HepG2 (cell line): ENCODE measurements around the gene KCNK18. TPM values are rescaled to one million over a fixed set of nuclear protein-coding genes. Genes with fewer than 3 reads are reported as not detected.

Experiments used
- ATAC-seq: fragments of 200-7000 bp; cut with Tn5 transposase; 3 replicates; pipeline ENCODE4 v1.9.1; 2020; ENCODE audit warnings: mild to moderate bottlenecking, moderate library complexity
- BruUV-seq: library from RNA; stranded (reverse); fragments of 400-500 nt; replicated peaks from 2 replicates; lab custom pipeline; 2021; lab: Mats Ljungman, UMichigan
- CTCF ChIA-PET: fragments of 300-600 bp; formaldehyde crosslinking; extraction: SDS; loops from one replicate; lab custom pipeline; 2021; ENCODE audit warnings: low total read pairs, inconsistent platforms, low intra/inter-chr PET ratio; lab: Yijun Ruan, JAX
- POLR2A ChIA-PET: fragments of 350-600 bp; sonication (Branson Sonifier 250); formaldehyde crosslinking; loops from one replicate; lab custom pipeline; 2020; ENCODE audit warnings: antibody characterized with exemption, inconsistent platforms; lab: Yijun Ruan, JAX
- DNase-seq: peaks from one replicate; pipeline ENCODE4 v3.0.0-alpha.2; 2015; ENCODE audit warnings: low spot score
- FAIRE-seq: peaks from 3 replicates; lab custom pipeline; 2011; peaks lifted over from hg19 to GRCh38; lab: Jason Lieb, UNC
- H2AFZ ChIP-seq: one replicate; pipeline ENCODE4 v1.6.1; 2011; ENCODE audit warnings: low read length, inconsistent platforms
- H3K27ac ChIP-seq: fragments of 300-600 bp; 3 replicates; pipeline ENCODE4 v1.8.0; 2011; ENCODE audit warnings: mixed run types, mild to moderate bottlenecking, mixed read lengths, low read length, inconsistent platforms; ENCODE audit not compliant: insufficient read depth; ENCODE audit errors: extremely low read length
- H3K27me3 ChIP-seq, 2 experiments: fragments of 200-600 bp in 1 of 2; 2 replicates in 1 of 2; 3 replicates in 1 of 2; pipeline versions ENCODE4 v1.6.0 to v1.8.0; 2011; ENCODE audit warnings: low read length in 2 of 2, mild to moderate bottlenecking in 2 of 2, moderate library complexity in 2 of 2, inconsistent platforms in 1 of 2; ENCODE audit not compliant: insufficient read depth in 2 of 2, control insufficient read depth in 1 of 2
- H3K36me3 ChIP-seq, 2 experiments: fragments of 200-600 bp in 1 of 2; replicated peaks in 1 of 2; 2 replicates in 1 of 2; 3 replicates in 1 of 2; pipeline versions ENCODE4 v1.5.1 to v1.8.0; 2011; ENCODE audit warnings: low read length in 2 of 2, inconsistent platforms in 1 of 2; ENCODE audit not compliant: insufficient read depth in 2 of 2, control insufficient read depth in 1 of 2
- H3K4me1 ChIP-seq: 2 replicates; pipeline ENCODE4 v1.5.1; 2012; ENCODE audit warnings: low read length, inconsistent platforms; ENCODE audit not compliant: insufficient read depth
- H3K4me2 ChIP-seq: 2 replicates; pipeline ENCODE4 v1.6.0; 2011; ENCODE audit warnings: low read depth, low read length, inconsistent platforms
- H3K4me3 ChIP-seq, 3 experiments: fragments of 200-600 bp in 1 of 3; sonication (generic), shearing (Covaris generic) in 1 of 3; replicated peaks in 1 of 3; 2 replicates each; pipeline ENCODE4 v1.5.1; 2011 to 2016; ENCODE audit warnings: low read length in 3 of 3, inconsistent platforms in 2 of 3, low read depth in 2 of 3, mild to moderate bottlenecking in 2 of 3, control low read depth in 1 of 3, mixed read lengths in 1 of 3; ENCODE audit not compliant: insufficient read depth in 1 of 3
- H3K79me2 ChIP-seq: one replicate; pipeline ENCODE4 v1.6.1; 2011; ENCODE audit warnings: low read length, inconsistent platforms; ENCODE audit not compliant: insufficient read depth
- H3K9ac ChIP-seq: 2 replicates; pipeline ENCODE4 v1.6.0; 2011; ENCODE audit warnings: mild to moderate bottlenecking, low read depth, low read length, inconsistent platforms; ENCODE audit not compliant: insufficient read depth
- H3K9me3 ChIP-seq: 2 replicates; pipeline ENCODE4 v1.5.1; 2012; ENCODE audit warnings: mild to moderate bottlenecking, low read length
- H4K20me1 ChIP-seq: 2 replicates; pipeline ENCODE4 v1.6.0; 2011; ENCODE audit warnings: inconsistent platforms, mild to moderate bottlenecking, low read length, moderate library complexity; ENCODE audit not compliant: insufficient read depth
- CEBPB ChIP-seq: IDR thresholded peaks from 2 replicates; pipeline ENCODE4 v1.6.1; 2011; ENCODE audit warnings: low read depth, low read length, improper control_type of control experiment, borderline replicate concordance
- CEBPG ChIP-seq: IDR thresholded peaks from 2 replicates; pipeline ENCODE4 v1.6.1; 2016
- ELF3 ChIP-seq: IDR thresholded peaks from 2 replicates; pipeline ENCODE4 v1.6.1; 2016; ENCODE audit warnings: missing genetic modification reagents, missing compliant biosample characterization
- HMGXB4 ChIP-seq, 2 experiments: sonication (generic) in 1 of 2; formaldehyde crosslinking in 1 of 2; IDR thresholded peaks; 2 replicates each; pipeline versions ENCODE4 v1.4.0 to v1.6.1; 2018 to 2020; ENCODE audit warnings: missing genetic modification reagents in 2 of 2, borderline replicate concordance in 1 of 2, low read depth in 1 of 2, mild to moderate bottlenecking in 1 of 2, missing biosample characterization in 1 of 2
- MXD3 ChIP-seq: IDR thresholded peaks from 2 replicates; pipeline ENCODE4 v1.6.1; 2016; ENCODE audit warnings: mild to moderate bottlenecking, missing biosample characterization, missing genetic modification reagents
- PHF21A ChIP-seq: sonication (generic); formaldehyde crosslinking; IDR thresholded peaks from 2 replicates; pipeline ENCODE4 v1.5.0; 2020; ENCODE audit warnings: mild to moderate bottlenecking, missing genetic modification reagents
- RXRA ChIP-seq: sonication (generic); formaldehyde crosslinking; IDR thresholded peaks from 2 replicates; pipeline ENCODE4 v1.5.1; 2020; ENCODE audit warnings: missing genetic modification reagents
- SMYD3 ChIP-seq: sonication (generic); formaldehyde crosslinking; IDR thresholded peaks from 2 replicates; pipeline ENCODE4 v1.8.1; 2023; ENCODE audit warnings: mild to moderate bottlenecking, missing genetic modification reagents
- TBL1XR1 ChIP-seq: fragments of 150-350 bp; IDR thresholded peaks from 2 replicates; pipeline ENCODE4 v1.6.1; 2014; ENCODE audit warnings: borderline replicate concordance, low read length; ENCODE audit not compliant: partially characterized antibody
- TIGD3 ChIP-seq: sonication (generic); formaldehyde crosslinking; IDR thresholded peaks from 2 replicates; pipeline ENCODE4 v1.5.1; 2020; ENCODE audit warnings: mild to moderate bottlenecking, missing genetic modification reagents, borderline replicate concordance
- ZNF207 ChIP-seq: fragments of 450-650 bp; IDR thresholded peaks from 2 replicates; pipeline ENCODE4 v1.6.1; 2016; ENCODE audit warnings: antibody characterized with exemption, borderline replicate concordance
- ZNF552 ChIP-seq: sonication (generic); formaldehyde crosslinking; IDR thresholded peaks from 2 replicates; pipeline ENCODE4 v1.9.0; 2022; ENCODE audit warnings: missing genetic modification reagents, mild to moderate bottlenecking, borderline replicate concordance
- ZNF616 ChIP-seq: sonication (generic); formaldehyde crosslinking; IDR thresholded peaks from 2 replicates; pipeline ENCODE4 v1.5.0; 2020; ENCODE audit warnings: low read depth, mild to moderate bottlenecking, missing genetic modification reagents
- WGBS: methylation state at CpG from one replicate; pipeline ENCODE4 v1.1.6; 2017; ENCODE audit warnings: low lambda C conversion rate; 5-methylcytosine and 5-hydroxymethylcytosine counted together
- in situ Hi-C: cut with HindIII; loops from 2 replicates; pipeline ENCODE4 v1.10.0; 2017; ENCODE audit warnings: low pct_unique_long_range_greater_than_20kb; ENCODE audit not compliant: extremely low pct_ligation_motif_present
- intact Hi-C: fragments of 100-400 bp; cut with micrococcal nuclease; formaldehyde crosslinking; loops from one replicate; pipeline ENCODE4 v1.10.0; 2022; ENCODE audit not compliant: unreplicated experiment
- polyA plus RNA-seq, 8 experiments: library from polyadenylated mRNA; depleted of rRNA in 3 of 8; stranded (reverse) in 7 of 8; unstranded in 1 of 8; fragments of >200 nt; fragmentation: Illumina TruSeq in 4 of 8; extraction: Trizol in 4 of 8; gene quantifications; 2 replicates each; pipeline versions ENCODE4 v1.2.1 to v1.2.3, GENCODE V29; 2011 to 2016; ENCODE audit warnings: low read depth in 4 of 8, missing spikeins in 1 of 8, mixed read lengths in 1 of 8; ENCODE audit not compliant: insufficient read depth in 1 of 8
- total RNA-seq, 5 experiments: library from RNA; depleted of rRNA; stranded (reverse); fragments of >200 nt; fragmentation: Illumina TruSeq; extraction: Trizol; gene quantifications; 2 replicates each; pipeline ENCODE4 v1.2.3, GENCODE V29; 2016; ENCODE audit warnings: low read depth in 1 of 5
- TF ChIP-seq, protein P1 (sequence below): IDR thresholded peaks from 2 replicates; pipeline ENCODE4 v1.6.1; 2012; ENCODE audit warnings: inconsistent platforms
- TF ChIP-seq, protein P2 (sequence below): IDR thresholded peaks from 2 replicates; pipeline ENCODE4 v1.6.1; 2018; ENCODE audit warnings: missing genetic modification reagents, mild to moderate bottlenecking, missing compliant biosample characterization

KCNK18 gene
- total and polyA plus RNA-seq, 2 of the 13 experiments (the other 11 are each of a cell fraction or from before 2014, with no cell fraction given) = not detected

GRCh38 chr10:117175215-117175900 lies 21.9 kb upstream of the KCNK18 start (continued):
- no peak for TF ChIP-seq TBL1XR1
- TF ChIP-seq, all 625 proteins: peak for 44

DNA sequence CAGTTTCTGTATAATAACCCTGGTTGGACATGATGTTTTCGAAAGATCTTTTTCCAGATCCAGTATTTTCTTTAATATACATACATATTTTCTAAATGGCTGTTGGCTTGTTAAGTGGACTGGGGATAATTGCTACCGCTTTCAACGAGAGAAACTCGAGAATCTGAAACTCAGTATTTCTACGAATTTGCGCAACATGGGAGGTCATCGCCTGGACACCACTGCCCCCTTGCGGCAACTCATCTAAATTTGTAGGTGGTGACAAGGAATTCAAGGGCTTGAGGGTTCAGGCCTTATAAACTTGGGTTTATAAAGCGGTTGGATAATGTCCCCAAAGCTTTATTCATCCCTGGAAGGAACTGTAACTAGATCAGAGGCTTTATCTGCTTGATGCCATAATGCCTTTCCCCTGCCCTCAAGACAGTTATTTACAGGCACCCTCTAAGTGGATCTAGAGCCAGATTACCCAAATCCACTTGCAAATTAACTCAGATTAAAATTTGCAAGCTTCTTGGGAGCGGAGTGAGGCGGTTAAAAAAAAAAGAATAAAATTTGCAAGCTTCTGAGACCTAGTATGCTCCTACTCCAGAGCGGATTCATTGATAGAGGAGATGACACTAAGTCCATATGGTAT lies 21.3 kb upstream of the KCNK18 start:
- DNase-seq (peak; percentile 56), FAIRE-seq (peak; percentile 81), ATAC-seq (peak; percentile 59)
- Histone ChIP-seq H3K9ac (0 out of 2 replicates have a peak overlapping the region, but pooled peaks have one; percentile 13), H3K27ac (no peak overlapping the region), H3K27me3 (peaks cover 0 to 22% of the 10 kb centered on the region in 2 experiments; a peak in 2 of 5 replicates), H3K36me3 (no peaks in the 10 kb centered on the region), H3K4me3 (peak overlapping the region; percentile 52 to 72 (median 63)), H3K9me3 (no peaks in the 10 kb centered on the region), H4K20me1 (no peaks in the 10 kb centered on the region), H3K4me1 (peaks cover 10% of the 10 kb centered on the region), H3K4me2 (peak overlapping the region; percentile 98), H3K79me2 (no peaks in the 10 kb centered on the region), H2AFZ (peak overlapping the region; percentile 66)
- ChIA-PET CTCF (interaction anchor here (0.6 to 3.5 kb wide), 5 partner anchors 9 to 494 kb away, joined by 3 to 76 read pairs (median 4); no protein-coding TSS in a partner anchor), POLR2A (interaction anchor here (1.1 kb wide), 1 partner anchor 327 kb away, joined by 3 read pairs; the partner anchor contains the start of gene ENO4)
- intact Hi-C loops (loop anchor here (1.0 to 5.0 kb wide), 3 partner anchors 339 to 494 kb away; no protein-coding TSS in a partner anchor), in situ Hi-C loops (loop anchor here (10.0 kb wide), 1 partner anchor 501 kb away; no protein-coding TSS in a partner anchor)
- BruUV-seq = no TSS peak
- under 1% methylated on average over 12 of the region's 12 CpGs for WGBS
- TF ChIP-seq CEBPB (peak; percentile 94), CEBPG (CRISPR knock-in tag) (peak; percentile 96), PHF21A (CRISPR knock-in tag) (0 out of 2 replicates have a peak, but pooled peaks have one; percentile 29), MXD3 (CRISPR knock-in tag) (no peak), ZNF552 (CRISPR knock-in tag) (no peak), SMYD3 (no peak), ELF3 (CRISPR knock-in tag) (no peak), ZNF616 (no peak), ZNF207 (no peak), RXRA (CRISPR knock-in tag) (no peak), TIGD3 (CRISPR knock-in tag) (no peak), HMGXB4 (CRISPR knock-in tag; IDR thresholded peaks at IDR 0.05; ENCODE audit: borderline replicate concordance in 1 of 2, low read depth in 1 of 2) (peak in 1 of 2 experiments; percentile 63; a peak in 2 of 4 replicates)
- TF ChIP-seq, protein P1, sequence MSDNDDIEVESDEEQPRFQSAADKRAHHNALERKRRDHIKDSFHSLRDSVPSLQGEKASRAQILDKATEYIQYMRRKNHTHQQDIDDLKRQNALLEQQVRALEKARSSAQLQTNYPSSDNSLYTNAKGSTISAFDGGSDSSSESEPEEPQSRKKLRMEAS = no peak
- TF ChIP-seq, protein P2, sequence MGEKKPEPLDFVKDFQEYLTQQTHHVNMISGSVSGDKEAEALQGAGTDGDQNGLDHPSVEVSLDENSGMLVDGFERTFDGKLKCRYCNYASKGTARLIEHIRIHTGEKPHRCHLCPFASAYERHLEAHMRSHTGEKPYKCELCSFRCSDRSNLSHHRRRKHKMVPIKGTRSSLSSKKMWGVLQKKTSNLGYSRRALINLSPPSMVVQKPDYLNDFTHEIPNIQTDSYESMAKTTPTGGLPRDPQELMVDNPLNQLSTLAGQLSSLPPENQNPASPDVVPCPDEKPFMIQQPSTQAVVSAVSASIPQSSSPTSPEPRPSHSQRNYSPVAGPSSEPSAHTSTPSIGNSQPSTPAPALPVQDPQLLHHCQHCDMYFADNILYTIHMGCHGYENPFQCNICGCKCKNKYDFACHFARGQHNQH (CRISPR knock-in tag) = no peak
